Testis (tissue), 2 donors: ENCODE data around the gene ARL4D.

Experiments
- CTCF ChIP-seq, 3 experiments: fragments of 450-650 bp in 2 of 3; fragments of 200-600 bp in 1 of 3; sonication (generic) in 1 of 3; IDR thresholded peaks; one replicate each; pipeline ENCODE4 v1.5.1; 2016 to 2019; ENCODE audit warnings: antibody characterized with exemption in 3 of 3, mild to moderate bottlenecking in 2 of 3, moderate library complexity in 1 of 3
- POLR2A ChIP-seq: fragments of 450-650 bp; IDR thresholded peaks from one replicate; pipeline ENCODE4 v1.6.1; 2017; ENCODE audit warnings: antibody characterized with exemption, mild to moderate bottlenecking, moderate library complexity

- TF ChIP-seq POLR2A (no peak), CTCF (IDR thresholded peaks at IDR 0.05) (no peak)
Measured at GRCh38 chr17:43444223-43445008, 45.6 kb downstream of the ARL4D start.
